Spleen (tissue), 7 donors: ENCODE data around the gene MLXIP.
A peak's percentile ranks its signal among the peaks of the same experiment; 100 is the strongest.

Experiments
- POLR2A ChIP-seq, 3 donors: fragments of 450-650 bp; IDR thresholded peaks; one replicate each; pipeline ENCODE4 v1.5.1; 2017; ENCODE audit warnings: antibody characterized with exemption in 3 of 3, mild to moderate bottlenecking in 1 of 3
- TF ChIP-seq, protein P1 (sequence below), 11 experiments: fragments of 200-600 bp in 7 of 11; fragments of 450-650 bp in 4 of 11; sonication (generic) in 4 of 11; IDR thresholded peaks in 8 of 11; conservative IDR thresholded peaks in 3 of 11; 1 replicate in 7 of 11; 2 replicates in 4 of 11; pipeline versions ENCODE4 v1.4.0 to v1.8.0; 2016 to 2021; ENCODE audit warnings: antibody characterized with exemption in 11 of 11, inconsistent platforms in 4 of 11, mild to moderate bottlenecking in 1 of 11
- donor health status: DM: no; HTN: no; CAD: no; lungs with moderate emphysema.
- donor health status: DM: no; HTN: no; CAD: no.
- donor health status: DM: no; HTN: no; CAD: no.

- TF ChIP-seq POLR2A (IDR thresholded peaks at IDR 0.05): no peak
- TF ChIP-seq, protein P1, sequence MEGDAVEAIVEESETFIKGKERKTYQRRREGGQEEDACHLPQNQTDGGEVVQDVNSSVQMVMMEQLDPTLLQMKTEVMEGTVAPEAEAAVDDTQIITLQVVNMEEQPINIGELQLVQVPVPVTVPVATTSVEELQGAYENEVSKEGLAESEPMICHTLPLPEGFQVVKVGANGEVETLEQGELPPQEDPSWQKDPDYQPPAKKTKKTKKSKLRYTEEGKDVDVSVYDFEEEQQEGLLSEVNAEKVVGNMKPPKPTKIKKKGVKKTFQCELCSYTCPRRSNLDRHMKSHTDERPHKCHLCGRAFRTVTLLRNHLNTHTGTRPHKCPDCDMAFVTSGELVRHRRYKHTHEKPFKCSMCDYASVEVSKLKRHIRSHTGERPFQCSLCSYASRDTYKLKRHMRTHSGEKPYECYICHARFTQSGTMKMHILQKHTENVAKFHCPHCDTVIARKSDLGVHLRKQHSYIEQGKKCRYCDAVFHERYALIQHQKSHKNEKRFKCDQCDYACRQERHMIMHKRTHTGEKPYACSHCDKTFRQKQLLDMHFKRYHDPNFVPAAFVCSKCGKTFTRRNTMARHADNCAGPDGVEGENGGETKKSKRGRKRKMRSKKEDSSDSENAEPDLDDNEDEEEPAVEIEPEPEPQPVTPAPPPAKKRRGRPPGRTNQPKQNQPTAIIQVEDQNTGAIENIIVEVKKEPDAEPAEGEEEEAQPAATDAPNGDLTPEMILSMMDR (IDR thresholded peaks at IDR 0.05 in 8 of 11, conservative IDR thresholded peaks at IDR 0.05 in 3 of 11): peak in 10 of 11 experiments; percentile 37 to 81 (median 70)
Observed at GRCh38 chr12:122031342-122032216, 47.0 kb upstream of the MLXIP start.
